NCI-H2171 treated with DMSO at 0.1 percent for 48 hours (cell line): Measurements from ENCODE around the gene AFF1.
A peak's percentile ranks its signal among the peaks of the same experiment; 100 is the strongest.
"Not testable (repeated sequence)": the region's sequence is repeated elsewhere in the genome, so short reads cannot be mapped to it uniquely, and the experiment has no call there.

Source experiments
- DNase-seq: peaks from one replicate; lab custom pipeline; 2025; lab: John Stamatoyannopoulos, UW

Gene AFF1

GRCh38 chr4:87117051-87117731 lies 182.4 kb downstream of the AFF1 start:
- DNase-seq, result no peak

- DNase-seq, result no peak
These were observed 182.9 kb downstream of the AFF1 start for GRCh38 chr4:87117732-87118075.

- no peak for DNase-seq
These were observed 183.6 kb downstream of the AFF1 start for GRCh38 chr4:87118421-87118820.

GRCh38 chr4:87118826-87119225 lies 184.0 kb downstream of the AFF1 start:
- DNase-seq, result no peak

GRCh38 chr4:87120010-87120409 lies 185.2 kb downstream of the AFF1 start:
- DNase-seq, result no peak

GRCh38 chr4:87120411-87121162 lies 185.8 kb downstream of the AFF1 start:
- no peak for DNase-seq

- no peak for DNase-seq
These were observed 186.7 kb downstream of the AFF1 start for GRCh38 chr4:87121341-87122065.

GRCh38 chr4:87122252-87122651 lies 187.4 kb downstream of the AFF1 start:
- DNase-seq, result no peak

GRCh38 chr4:87126056-87126455 lies 191.2 kb downstream of the AFF1 start:
- DNase-seq, result no peak

GRCh38 chr4:87128006-87128705 lies 193.3 kb downstream of the AFF1 start:
- DNase-seq, result no peak

- DNase-seq, result no peak
These were observed 194.9 kb downstream of the AFF1 start for GRCh38 chr4:87129681-87130080.

GRCh38 chr4:87130985-87131703 lies 196.3 kb downstream of the AFF1 start:
- no peak for DNase-seq

GRCh38 chr4:87132035-87132434 lies 197.2 kb downstream of the AFF1 start:
- DNase-seq, result no peak

GRCh38 chr4:87133183-87133582 lies 198.4 kb downstream of the AFF1 start:
- DNase-seq, result no peak

- DNase-seq, result no peak
These were observed 199.3 kb downstream of the AFF1 start for GRCh38 chr4:87134122-87134521.

- DNase-seq, result no peak
These were observed 206.6 kb downstream of the AFF1 start for GRCh38 chr4:87141428-87141827.

- no peak for DNase-seq
These were observed 209.5 kb downstream of the AFF1 start for GRCh38 chr4:87144356-87144755.

- not testable (repeated sequence) for DNase-seq
These were observed 211.1 kb downstream of the AFF1 start for GRCh38 chr4:87145934-87146333.

GRCh38 chr4:87147116-87147515 lies 212.3 kb downstream of the AFF1 start:
- no peak for DNase-seq

- DNase-seq, result peak; percentile 53
These were observed 215.9 kb downstream of the AFF1 start for GRCh38 chr4:87150498-87151261.

GRCh38 chr4:87151730-87152129 lies 216.9 kb downstream of the AFF1 start:
- DNase-seq, result no peak
